Measurements from ENCODE around the gene CTU2.

CTU2 gene

GRCh38 chr16:88737298-88738150, 31.2 kb downstream of the CTU2 start:
- DNase-seq (ENCODE audit: low read depth, low spot score) = peak; percentile 46
- H3K4me3 ChIP-seq (ENCODE audit: low read length) = no peak overlapping the region

- no peak for DNase-seq (ENCODE audit: low read depth, low spot score)
- H3K4me3 ChIP-seq (ENCODE audit: low read length) = no peak overlapping the region
Measured at GRCh38 chr16:88738151-88739084, 32.1 kb downstream of the CTU2 start.

GRCh38 chr16:88739139-88739976, 33.1 kb downstream of the CTU2 start:
- no peak overlapping the region for H3K4me3 ChIP-seq (ENCODE audit: low read length)
- no peak for DNase-seq (ENCODE audit: low read depth, low spot score)

- H3K4me3 ChIP-seq (ENCODE audit: low read length) = no peak overlapping the region
- DNase-seq (ENCODE audit: low read depth, low spot score) = no peak
Measured at GRCh38 chr16:88739977-88740726, 33.8 kb downstream of the CTU2 start.

GRCh38 chr16:88740727-88741055, 34.4 kb downstream of the CTU2 start:
- DNase-seq (ENCODE audit: low read depth, low spot score) = no peak
- H3K4me3 ChIP-seq (ENCODE audit: low read length) = no peak overlapping the region

- H3K4me3 ChIP-seq (ENCODE audit: low read length) = no peak overlapping the region
Measured at GRCh38 chr16:88741368-88741767, 35.1 kb downstream of the CTU2 start.

GRCh38 chr16:88742896-88743605, 36.7 kb downstream of the CTU2 start:
- no peak overlapping the region for H3K4me3 ChIP-seq (ENCODE audit: low read length)
- DNase-seq (ENCODE audit: low read depth, low spot score) = no peak

More at GRCh38 chr16:88741368-88741767, 35.1 kb downstream of the CTU2 start:
- no peak for DNase-seq (ENCODE audit: low read depth, low spot score)

GRCh38 chr16:88743693-88744576, 37.6 kb downstream of the CTU2 start:
- no peak overlapping the region for H3K4me3 ChIP-seq (ENCODE audit: low read length)
- DNase-seq (ENCODE audit: low read depth, low spot score) = no peak

GRCh38 chr16:88744577-88745521, 38.5 kb downstream of the CTU2 start:
- DNase-seq (ENCODE audit: low read depth, low spot score) = no peak
- H3K4me3 ChIP-seq (ENCODE audit: low read length) = no peak overlapping the region

GRCh38 chr16:88746506-88746905, 40.2 kb downstream of the CTU2 start:
- no peak overlapping the region for H3K4me3 ChIP-seq (ENCODE audit: low read length)
- DNase-seq (ENCODE audit: low read depth, low spot score) = no peak

GRCh38 chr16:88747588-88748301, 41.4 kb downstream of the CTU2 start:
- H3K4me3 ChIP-seq (ENCODE audit: low read length) = no peak overlapping the region
- peak; percentile 25 for DNase-seq (ENCODE audit: low read depth, low spot score)

GRCh38 chr16:88748364-88748763, 42.1 kb downstream of the CTU2 start:
- no peak overlapping the region for H3K4me3 ChIP-seq (ENCODE audit: low read length)
- no peak for DNase-seq (ENCODE audit: low read depth, low spot score)

- no peak for DNase-seq (ENCODE audit: low read depth, low spot score)
- no peak overlapping the region for H3K4me3 ChIP-seq (ENCODE audit: low read length)
Measured at GRCh38 chr16:88749358-88749757, 43.1 kb downstream of the CTU2 start.

GRCh38 chr16:88750854-88751253, 44.6 kb downstream of the CTU2 start:
- DNase-seq (ENCODE audit: low read depth, low spot score) = no peak

GRCh38 chr16:88752386-88753002, 46.2 kb downstream of the CTU2 start:
- no peak overlapping the region for H3K4me3 ChIP-seq (ENCODE audit: low read length)
- DNase-seq (ENCODE audit: low read depth, low spot score) = no peak

More at GRCh38 chr16:88750854-88751253, 44.6 kb downstream of the CTU2 start:
- no peak overlapping the region for H3K4me3 ChIP-seq (ENCODE audit: low read length)
